ENCODE results near the gene HIPK1. TPM values are rescaled to one million over a fixed set of nuclear protein-coding genes. Genes with fewer than 3 reads are reported as not detected.

HIPK1 gene
- total RNA-seq, 4 donors from 2014 or later: 59.4 to 81.8 (median 69.7) TPM

GRCh38 chr1:114026797-114027196, 97.7 kb downstream of the HIPK1 start:
- TF ChIP-seq EP300 (IDR thresholded peaks at IDR 0.05) (no peak), CTCF (IDR thresholded peaks at IDR 0.05) (no peak), POLR2A (IDR thresholded peaks at IDR 0.05) (no peak), POLR2AphosphoS5 (IDR thresholded peaks at IDR 0.05) (no peak)
- 92% methylated on average over 6 of the region's 6 CpGs for WGBS
- Histone ChIP-seq H3K27me3 (no peaks in the 10 kb centered on the region), H3K9me3 (no peaks in the 10 kb centered on the region), H3K36me3 (no peaks in the 10 kb centered on the region), H3K4me1 (no peaks in the 10 kb centered on the region), H3K4me3 (no peak overlapping the region), H3K27ac (no peak overlapping the region)
- DNase-seq (ENCODE audit: low spot score in 2 of 2): no peak

Other genes with a start within 250 kb of the HIPK1 start
- gene PHTF1, start 169.8 kb upstream of the HIPK1 start, total RNA-seq: 1 to 10 TPM; 1.5 to 4.8 (median 2.7) TPM
- gene RSBN1, start 116.8 kb upstream of the HIPK1 start, total RNA-seq: 10 to 100 TPM; 17.1 to 29.1 (median 22.2) TPM
- gene PTPN22, start 57.6 kb upstream of the HIPK1 start, total RNA-seq: 1 to 10 TPM in 1 of 4 donors, under 1 TPM in 3; 0.34 to 1.7 (median 0.77) TPM
- 1 to 10 TPM in 1 of 4 donors, under 1 TPM in 3; 0.13 to 1.4 (median 0.45) TPM for gene BCL2L15, start 41.7 kb upstream of the HIPK1 start, total RNA-seq
- gene AP4B1, start 24.5 kb upstream of the HIPK1 start, total RNA-seq: 10 to 100 TPM; 10.9 to 34.0 (median 12.2) TPM
- 1 to 10 TPM; 4.3 to 8.9 (median 6.3) TPM for gene DCLRE1B, start 24.0 kb upstream of the HIPK1 start, total RNA-seq
- 10 to 100 TPM in 3 of 4 donors, 1 to 10 TPM in 1; 8.3 to 21.0 (median 18.0) TPM for gene OLFML3, start 50.1 kb downstream of the HIPK1 start, total RNA-seq
- gene SYT6, start 224.5 kb downstream of the HIPK1 start, total RNA-seq: under 1 TPM in 1 of 4 donors, not detected in 3; 0.23 TPM

All from suprapubic skin (tissue), 4 donors.